Measurements from ENCODE around the gene GJB2. TPM values are rescaled to one million over a fixed set of nuclear protein-coding genes. Genes with fewer than 3 reads are reported as not detected.

Gene GJB2
- total and polyA plus RNA-seq, 2 experiments from 2014 or later, result not detected

- TF ChIP-seq ZNF331 (CRISPR knock-in tag; IDR thresholded peaks at IDR 0.05; ENCODE audit: low read depth), result no peak
- no peak for TF ChIP-seq ZNF114 (CRISPR knock-in tag; IDR thresholded peaks at IDR 0.05)
- no peak for TF ChIP-seq ETS1 (IDR thresholded peaks at IDR 0.05)
- no peak for TF ChIP-seq NANOG (IDR thresholded peaks at IDR 0.05; ENCODE audit: borderline replicate concordance)
- no peak for TF ChIP-seq JUNB (IDR thresholded peaks at IDR 0.05; ENCODE audit: unreplicated experiment)
- no peak for TF ChIP-seq EZH2phosphoT487 (IDR thresholded peaks at IDR 0.05; ENCODE audit: unreplicated experiment)
- no peak for TF ChIP-seq CTCF (conservative IDR thresholded peaks at IDR 0.05; ENCODE audit: low read depth in 2 of 2)
- no peak for TF ChIP-seq REST (IDR thresholded peaks at IDR 0.05; ENCODE audit: unreplicated experiment)
- TF ChIP-seq STAT1 (IDR thresholded peaks at IDR 0.05; ENCODE audit: unreplicated experiment), result no peak
- no peak for TF ChIP-seq EZH2 (IDR thresholded peaks at IDR 0.05; ENCODE audit: low read depth, unreplicated experiment)
These were observed 42.2 kb downstream of the GJB2 start (continued) for GRCh38 chr13:20150561-20150960.

GRCh38 chr13:20149762-20150161 is 43.0 kb downstream of the GJB2 start:
- H3K4me2 ChIP-seq, result no peak overlapping the region
- H3K27me3 Mint-ChIP-seq (ENCODE audit: insufficient read depth, low read depth, poor library complexity), result peaks cover 5% of the 10 kb centered on the region
- TF ChIP-seq NANOG (IDR thresholded peaks at IDR 0.05; ENCODE audit: borderline replicate concordance) (no peak), ZNF114 (CRISPR knock-in tag; IDR thresholded peaks at IDR 0.05) (no peak), STAT1 (IDR thresholded peaks at IDR 0.05; ENCODE audit: unreplicated experiment) (no peak), ETS1 (IDR thresholded peaks at IDR 0.05) (no peak), CREB1 (CRISPR knock-in tag; IDR thresholded peaks at IDR 0.05; ENCODE audit: low read depth) (no peak), EZH2 (IDR thresholded peaks at IDR 0.05; ENCODE audit: low read depth, unreplicated experiment) (no peak), CTCF (conservative IDR thresholded peaks at IDR 0.05; ENCODE audit: low read depth in 2 of 2) (no peak), JUNB (IDR thresholded peaks at IDR 0.05; ENCODE audit: unreplicated experiment) (no peak), EZH2phosphoT487 (IDR thresholded peaks at IDR 0.05; ENCODE audit: unreplicated experiment) (no peak), POLR2AphosphoS5 (IDR thresholded peaks at IDR 0.05; ENCODE audit: low read depth) (no peak)

More at GRCh38 chr13:20149762-20150161, 43.0 kb downstream of the GJB2 start:
- H3F3A ChIP-seq (replicated peaks; ENCODE audit: low read depth), result no peaks in the 10 kb centered on the region
- no peaks in the 10 kb centered on the region; the same call in 1 of the 2 replicates for H3K9me2 ChIP-seq (ENCODE audit: insufficient read depth)
- Mint-ChIP-seq H3K9me3 (no peaks in the 10 kb centered on the region; the same call in 2 of the 3 replicates), H3K27ac (no peak overlapping the region), H3K36me3 (ENCODE audit: low read depth) (no peaks in the 10 kb centered on the region), H3K4me1 (peaks cover 8% of the 10 kb centered on the region), H3K4me3 (no peak overlapping the region; the same call in 2 of the 3 replicates)
- no peaks in the 10 kb centered on the region for H3K4me1 ChIP-seq (ENCODE audit: insufficient read depth)
- ATAC-seq, result no peak
- no peak for DNase-seq (ENCODE audit: low spot score)
- no peaks in the 10 kb centered on the region for H3K36me3 ChIP-seq (ENCODE audit: insufficient read depth)
- no peak overlapping the region for H3K4me3 ChIP-seq
- H3K27me3 ChIP-seq (ENCODE audit: insufficient read depth), result no peaks in the 10 kb centered on the region
- no peak overlapping the region for H2AFZ ChIP-seq
- no peaks in the 10 kb centered on the region for H3K79me2 ChIP-seq (replicated peaks; ENCODE audit: insufficient read depth)
- no peak overlapping the region for H3K27ac ChIP-seq (ENCODE audit: low read depth)
- H4K20me1 ChIP-seq (replicated peaks; ENCODE audit: insufficient read depth), result no peaks in the 10 kb centered on the region
